HG02943 (cell line): ENCODE results near the gene DRD4.

Experiments used
- ATAC-seq: cut with Tn5 transposase; IDR thresholded peaks from one replicate; pipeline ENCODE4 v1.9.1; 2021; ENCODE audit warnings: mild to moderate bottlenecking, low read depth, moderate library complexity; ENCODE audit not compliant: unreplicated experiment

DRD4 gene

GRCh38 chr11:636511-637332 is at the start of gene DRD4:
TSS of gene DRD4 (plus strand) at chr11:637269. CDS start at chr11:637305, 36 bp downstream.
- no peak for ATAC-seq

- ATAC-seq: no peak
Measured at GRCh38 chr11:587546-587945, 49.5 kb upstream of the DRD4 start.

- no peak for ATAC-seq
Measured at GRCh38 chr11:587978-588380, 49.1 kb upstream of the DRD4 start.

- ATAC-seq: no peak
Measured at GRCh38 chr11:589798-590197, 47.3 kb upstream of the DRD4 start.

- ATAC-seq: no peak
Measured at GRCh38 chr11:590997-591396, 46.1 kb upstream of the DRD4 start.

- ATAC-seq: no peak
Measured at GRCh38 chr11:592501-592900, 44.6 kb upstream of the DRD4 start.

- no peak for ATAC-seq
Measured at GRCh38 chr11:592918-593317, 44.2 kb upstream of the DRD4 start.

GRCh38 chr11:593347-593746 is 43.7 kb upstream of the DRD4 start:
- ATAC-seq: no peak

- no peak for ATAC-seq
Measured at GRCh38 chr11:595400-595799, 41.7 kb upstream of the DRD4 start.

- no peak for ATAC-seq
Measured at GRCh38 chr11:596374-596773, 40.7 kb upstream of the DRD4 start.

GRCh38 chr11:597166-597725 is 39.8 kb upstream of the DRD4 start:
- no peak for ATAC-seq

- no peak for ATAC-seq
Measured at GRCh38 chr11:598005-598680, 38.9 kb upstream of the DRD4 start.

GRCh38 chr11:601573-602245 is 35.4 kb upstream of the DRD4 start:
- no peak for ATAC-seq

GRCh38 chr11:603154-603553 is 33.9 kb upstream of the DRD4 start:
- ATAC-seq: no peak

- ATAC-seq: no peak
Measured at GRCh38 chr11:605286-606129, 31.6 kb upstream of the DRD4 start.

GRCh38 chr11:606245-606644 is 30.8 kb upstream of the DRD4 start:
- no peak for ATAC-seq

- ATAC-seq: no peak
Measured at GRCh38 chr11:607020-607780, 29.9 kb upstream of the DRD4 start.

- no peak for ATAC-seq
Measured at GRCh38 chr11:607971-608659, 29.0 kb upstream of the DRD4 start.

GRCh38 chr11:608791-609251 is 28.2 kb upstream of the DRD4 start:
- no peak for ATAC-seq
